Neural cell (in vitro differentiated cells): ENCODE measurements around the gene XXYLT1.

Source experiments
- CTCF ChIP-seq: fragments of 450-650 bp; IDR thresholded peaks from 2 replicates; pipeline ENCODE4 v1.5.1; 2014; ENCODE audit warnings: antibody characterized with exemption, mild to moderate bottlenecking, moderate library complexity; ENCODE audit not compliant: poor library complexity, severe bottlenecking
- EZH2 ChIP-seq: fragments of 200-600, 300-800 bp; shearing (Covaris generic), sonication (generic); IDR thresholded peaks from 2 replicates; pipeline ENCODE4 v1.6.1; 2014; ENCODE audit warnings: antibody characterized with exemption, low read length, borderline replicate concordance, mild to moderate bottlenecking; ENCODE audit not compliant: insufficient read depth, poor library complexity, severe bottlenecking
- POLR2AphosphoS5 ChIP-seq: IDR thresholded peaks from 2 replicates; pipeline ENCODE4 v1.6.1; 2012
- RAD21 ChIP-seq: fragments of 450-650 bp; conservative IDR thresholded peaks from 2 replicates; pipeline ENCODE4 v1.6.1; 2014; ENCODE audit warnings: antibody characterized with exemption, mild to moderate bottlenecking, moderate library complexity

GRCh38 chr3:195186041-195186709 lies 84.8 kb downstream of the XXYLT1 start:
- TF ChIP-seq EZH2 (no peak), CTCF (no peak), RAD21 (no peak), POLR2AphosphoS5 (no peak)
